Kidney capillary endothelial cell (primary cell): ENCODE data around the gene TMIGD1.

ENCODE experiments used
- DNase-seq: peaks from one replicate; pipeline ENCODE4 v3.0.0-alpha.2; 2018; ENCODE audit warnings: low spot score

Gene TMIGD1

GRCh38 chr17:30290696-30291542 is 42.9 kb downstream of the TMIGD1 start:
- peak; percentile 24 for DNase-seq

DNA sequence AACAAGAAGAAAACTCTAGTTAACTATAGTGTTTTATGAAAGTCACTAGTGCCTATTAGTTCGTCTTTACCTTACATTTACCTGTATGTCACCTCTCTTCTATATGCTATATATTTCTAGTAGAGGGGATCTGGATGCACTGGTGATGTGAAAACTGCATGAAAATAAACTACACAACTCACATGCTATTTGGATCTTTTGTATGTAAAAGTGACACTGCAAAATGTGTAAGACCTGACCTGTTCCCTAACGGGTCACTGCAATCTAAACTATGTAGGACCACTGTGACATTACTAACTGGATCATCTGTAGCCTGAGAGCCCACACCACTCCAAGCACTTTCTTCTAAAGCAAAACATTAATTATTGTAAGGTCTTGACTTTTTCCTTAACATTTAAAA is 43.8 kb downstream of the TMIGD1 start:
- no peak for DNase-seq

DNA sequence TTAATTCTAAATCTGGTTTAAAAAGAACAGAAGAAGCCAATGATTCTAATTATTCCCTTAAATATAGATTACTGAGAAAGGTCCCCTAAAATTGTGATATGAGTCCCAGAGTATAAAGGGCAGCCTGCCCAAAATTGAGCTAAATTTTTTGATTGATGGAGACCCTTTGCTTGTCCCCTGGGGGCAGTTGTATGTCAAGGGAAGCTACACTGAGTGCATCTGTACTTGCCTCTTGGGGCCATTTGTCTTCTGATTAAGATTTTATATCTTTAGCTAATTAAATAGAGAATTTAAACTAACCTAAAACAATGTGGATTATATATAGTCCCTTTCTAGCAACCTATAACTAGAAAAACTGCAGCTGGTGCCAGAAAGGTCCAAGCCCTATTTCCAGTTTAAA is 54.7 kb downstream of the TMIGD1 start:
- no peak for DNase-seq

GRCh38 chr17:30278032-30278431 is 55.8 kb downstream of the TMIGD1 start:
- peak; percentile 16 for DNase-seq

GRCh38 chr17:30275911-30276310 is 57.9 kb downstream of the TMIGD1 start:
- DNase-seq, result no peak

DNA sequence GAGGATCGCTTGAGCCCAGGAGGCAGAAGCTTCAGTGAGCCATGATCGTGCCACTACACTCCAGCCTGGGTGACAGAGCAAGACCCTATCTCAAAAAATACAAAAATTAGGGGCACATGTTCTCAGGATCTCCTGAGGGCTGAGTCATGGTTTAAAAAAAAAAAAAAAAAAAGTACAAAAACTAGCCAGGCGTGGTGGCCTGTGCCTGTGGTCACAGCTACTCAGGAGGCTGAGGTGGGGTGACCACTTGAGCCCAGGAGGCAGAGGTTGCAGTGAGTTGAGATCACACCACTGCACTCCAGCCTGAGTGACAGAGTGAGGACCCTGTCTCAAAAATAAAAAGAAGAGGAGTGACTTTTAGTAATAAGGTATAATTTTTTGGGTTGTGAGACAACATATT is 59.0 kb downstream of the TMIGD1 start:
- no peak for DNase-seq

DNA sequence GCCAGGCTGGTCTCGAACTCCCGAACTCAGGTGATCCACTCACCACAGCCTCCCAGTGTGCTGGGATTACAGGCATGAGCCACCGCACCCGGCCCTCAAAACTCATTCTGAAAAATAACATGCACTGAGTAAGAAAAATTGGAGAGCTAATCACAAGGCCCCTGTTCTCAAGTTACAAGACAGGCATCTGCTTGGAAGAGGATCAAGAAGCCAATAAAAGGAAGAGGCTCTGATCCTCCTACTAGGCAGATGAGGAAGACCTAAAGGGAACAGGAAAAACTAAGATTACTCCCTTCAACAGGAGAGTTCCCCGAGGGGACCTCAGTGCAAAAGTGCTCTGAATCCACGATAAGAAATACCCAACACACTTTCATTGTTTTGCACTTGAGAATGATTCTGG is 60.5 kb downstream of the TMIGD1 start:
- no peak for DNase-seq

DNA sequence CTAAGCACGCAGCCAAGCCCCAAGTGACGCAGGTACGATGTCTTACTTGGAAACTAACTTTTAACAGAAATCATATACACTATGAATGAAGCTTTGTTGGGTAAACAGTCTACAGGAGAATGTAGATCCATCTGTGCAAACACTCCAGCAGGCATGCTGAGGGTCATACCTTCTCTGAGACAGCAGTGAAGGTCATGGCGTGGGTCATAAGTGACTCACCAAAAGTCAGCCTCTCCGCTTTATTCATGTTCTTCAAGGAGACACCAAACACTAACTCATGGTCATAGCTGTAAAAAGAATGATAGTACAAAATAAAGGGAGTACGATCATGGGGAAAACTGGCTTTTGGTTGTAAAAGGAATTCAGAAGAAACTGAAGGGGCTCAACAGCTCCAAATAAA is 62.8 kb downstream of the TMIGD1 start:
- no peak for DNase-seq

- DNase-seq, result no peak
Measured at GRCh38 chr17:30267625-30268024, 66.2 kb downstream of the TMIGD1 start.
